GM18517 (cell line): ENCODE data around the gene DPP6.

Source experiments
- ATAC-seq: cut with Tn5 transposase; IDR thresholded peaks from one replicate; pipeline ENCODE4 v1.9.1; 2021; ENCODE audit warnings: mild to moderate bottlenecking, moderate library complexity; ENCODE audit not compliant: unreplicated experiment

The DPP6 gene

GRCh38 chr7:154684666-154685563, 632.7 kb downstream of the DPP6 start:
- ATAC-seq: no peak

DNA sequence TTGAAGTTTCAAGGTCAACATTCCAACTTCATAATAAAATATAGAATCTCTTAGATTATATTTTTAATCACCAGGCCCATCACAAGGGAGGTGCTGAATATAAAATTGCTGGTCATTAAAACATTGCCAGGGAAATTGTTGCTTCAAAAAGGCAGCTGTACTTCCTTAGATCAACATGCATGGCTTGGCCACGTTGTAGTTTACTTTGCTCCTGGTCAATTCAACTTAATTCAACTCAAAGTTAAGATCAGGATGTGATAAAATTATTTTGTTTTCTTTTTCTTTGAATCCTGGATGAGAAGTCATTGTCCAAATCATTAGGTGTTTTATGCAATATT, 633.3 kb downstream of the DPP6 start:
- no peak for ATAC-seq

- no peak for ATAC-seq
Observed at GRCh38 chr7:154686305-154686704, 634.1 kb downstream of the DPP6 start.

DNA sequence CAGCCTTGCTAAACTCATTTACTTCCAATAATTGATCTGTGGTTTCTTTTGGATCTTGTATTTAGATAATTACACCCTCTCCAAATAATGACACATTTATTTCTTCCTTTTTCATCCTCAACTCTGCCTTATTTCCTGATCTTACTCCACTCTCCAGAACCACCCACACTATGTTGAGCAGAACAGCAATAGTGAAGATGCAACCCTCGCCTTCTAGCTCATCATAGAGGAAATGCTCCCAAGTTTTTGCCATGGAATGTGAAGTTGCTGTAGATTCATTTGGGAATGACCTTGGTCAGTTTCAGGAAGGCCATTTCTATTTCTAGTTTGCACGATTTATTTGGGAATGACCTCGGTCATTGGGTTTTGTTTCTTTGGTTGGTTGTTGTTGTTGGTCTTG, 636.8 kb downstream of the DPP6 start:
- ATAC-seq: no peak

GRCh38 chr7:154690411-154690810, 638.2 kb downstream of the DPP6 start:
- ATAC-seq: no peak

- no peak for ATAC-seq
Observed at GRCh38 chr7:154693661-154694060, 641.5 kb downstream of the DPP6 start.

DNA sequence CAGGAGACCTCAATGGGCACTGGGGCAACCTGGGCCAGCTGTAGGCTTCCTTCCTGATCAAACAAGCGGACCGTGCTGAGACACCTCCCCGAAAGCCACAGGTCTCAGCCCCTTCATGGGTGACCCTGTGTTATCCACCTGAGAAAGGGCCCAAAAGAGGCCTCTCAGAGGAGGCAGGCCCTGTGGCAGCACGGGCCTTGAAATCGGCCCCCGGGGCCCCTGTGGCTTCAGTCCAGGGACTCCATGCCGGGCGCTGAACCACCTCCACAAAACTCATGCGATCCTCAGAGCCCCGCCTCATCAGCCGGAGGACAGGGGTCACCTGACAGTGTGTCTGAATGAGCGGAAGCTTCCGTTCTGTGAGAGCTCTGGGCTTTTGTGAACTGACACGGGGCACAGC, 643.6 kb downstream of the DPP6 start:
- no peak for ATAC-seq

GRCh38 chr7:154696556-154696955, 644.4 kb downstream of the DPP6 start:
- no peak for ATAC-seq

- ATAC-seq: no peak
Observed at GRCh38 chr7:154698726-154699291, 646.6 kb downstream of the DPP6 start.

GRCh38 chr7:154699417-154699816, 647.2 kb downstream of the DPP6 start:
- ATAC-seq: no peak

- no peak for ATAC-seq
Observed at GRCh38 chr7:154709840-154710520, 657.8 kb downstream of the DPP6 start.

GRCh38 chr7:154720016-154720415, 667.8 kb downstream of the DPP6 start:
- no peak for ATAC-seq

DNA sequence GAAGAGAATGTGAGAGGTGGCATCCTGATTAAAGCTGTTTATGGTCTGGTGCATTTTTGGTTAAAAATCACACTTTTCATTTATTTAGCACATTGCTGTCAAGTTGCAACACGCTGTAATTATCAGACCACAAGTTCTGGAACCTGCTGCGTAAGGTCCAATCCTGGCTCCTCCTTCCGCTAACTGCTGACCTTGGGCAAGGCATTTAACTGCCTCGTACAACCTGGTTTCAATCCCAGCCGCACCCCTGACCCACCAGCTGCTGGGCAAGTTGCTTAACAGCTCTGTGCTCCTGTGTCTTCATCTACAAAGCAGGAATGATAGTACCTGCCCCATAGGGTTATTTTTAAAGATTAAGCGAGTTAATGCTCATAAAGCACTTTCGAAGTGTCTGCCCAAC, 668.9 kb downstream of the DPP6 start:
- no peak for ATAC-seq

DNA sequence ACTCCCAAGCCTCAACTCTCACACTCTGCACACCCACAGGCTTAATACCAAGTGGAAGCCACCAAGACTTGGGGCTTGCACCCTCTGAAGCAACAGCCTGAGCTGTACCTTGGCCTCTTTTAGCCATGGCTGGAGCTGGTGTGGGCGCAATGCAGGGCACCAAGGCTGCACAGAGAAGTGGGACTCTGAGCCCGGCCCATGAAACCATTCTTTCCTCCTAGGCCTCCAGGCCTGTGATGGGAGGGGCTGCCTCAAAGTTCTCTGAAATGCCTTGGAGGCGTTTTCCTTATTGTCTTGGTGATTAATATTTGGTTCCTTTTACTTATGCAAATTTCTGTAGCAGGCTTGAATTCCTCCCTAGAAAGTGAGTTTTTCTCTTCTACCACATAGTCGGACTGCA, 674.2 kb downstream of the DPP6 start:
- no peak for ATAC-seq

DNA sequence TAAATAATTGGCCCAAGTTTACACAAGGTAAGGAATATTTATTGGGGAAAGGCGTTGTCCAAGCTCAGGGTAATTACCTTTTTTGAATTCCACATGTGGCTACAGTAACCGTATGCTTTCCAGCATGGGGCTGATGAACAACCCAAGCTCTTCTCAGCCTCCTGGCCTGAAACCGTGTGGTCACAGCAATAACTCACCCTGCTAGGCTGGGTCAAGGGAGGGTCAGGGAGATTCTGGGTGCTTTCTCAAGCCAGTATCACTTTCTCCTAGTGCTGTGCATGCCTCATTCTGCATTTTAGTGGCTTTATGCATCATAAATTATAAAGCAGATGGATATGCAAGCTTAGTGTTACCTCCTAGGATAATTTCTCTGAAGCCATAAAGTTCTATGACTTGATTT, 676.9 kb downstream of the DPP6 start:
- no peak for ATAC-seq

GRCh38 chr7:154735766-154736165, 683.6 kb downstream of the DPP6 start:
- ATAC-seq: no peak

- ATAC-seq: no peak
Observed at GRCh38 chr7:154736389-154736788, 684.2 kb downstream of the DPP6 start.

GRCh38 chr7:154738216-154738615, 686.0 kb downstream of the DPP6 start:
- no peak for ATAC-seq

- no peak for ATAC-seq
Observed at GRCh38 chr7:154741131-154741530, 688.9 kb downstream of the DPP6 start.

DNA sequence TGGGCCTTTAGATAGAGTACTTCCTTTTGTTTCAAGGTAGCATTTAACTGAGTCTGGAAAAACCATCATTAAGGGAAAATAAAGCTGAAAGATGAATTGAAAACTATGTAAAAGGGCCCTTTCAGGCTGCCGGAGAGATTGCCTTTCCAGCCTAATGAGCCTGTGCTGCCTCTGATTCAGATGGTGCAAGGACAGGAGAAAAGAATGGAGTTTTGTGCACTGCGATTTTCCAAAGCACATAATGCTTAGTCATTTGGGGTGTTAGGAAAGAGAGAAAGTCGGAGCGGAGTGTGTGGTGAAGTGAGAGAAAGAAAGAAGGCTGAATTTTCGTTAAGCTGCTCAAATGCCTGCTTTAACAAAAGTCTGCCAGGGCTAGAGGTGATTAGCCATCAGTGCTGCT, 691.0 kb downstream of the DPP6 start:
- ATAC-seq: no peak

- no peak for ATAC-seq
Observed at GRCh38 chr7:154744256-154744860, 692.2 kb downstream of the DPP6 start.

DNA sequence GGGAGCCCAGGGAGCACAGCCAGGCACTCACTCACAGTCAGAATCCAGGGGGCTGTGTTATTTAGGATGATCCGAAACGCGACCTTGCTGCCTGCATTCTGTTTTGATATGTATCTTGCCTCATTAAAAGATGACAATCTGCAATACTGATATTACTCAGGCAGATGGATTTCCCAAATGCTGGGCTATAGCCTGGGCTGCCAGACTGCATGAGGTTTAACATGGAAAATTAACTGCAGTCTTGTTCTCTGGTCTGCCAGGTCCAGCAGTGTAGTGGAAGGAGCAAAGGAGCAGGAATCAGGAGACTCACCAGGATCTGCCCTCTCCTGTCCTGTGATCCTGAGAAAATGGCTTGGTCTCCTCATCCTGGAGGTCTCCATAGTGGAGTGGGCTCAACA, 692.7 kb downstream of the DPP6 start:
- no peak for ATAC-seq
